Activated T-helper 17 cell treated with anti-CD3 and anti-CD28 coated beads, Interleukin-2, amount 50 U/mL, for 72 hours (primary cell): ENCODE results near the gene ZFPM1. TPM values are rescaled to one million over a fixed set of nuclear protein-coding genes. Genes with fewer than 3 reads are reported as not detected.

Experiments used
- ATAC-seq: fragments of 150-1000 bp; cut with Tn5 transposase; replicated peaks from 2 replicates; pipeline ENCODE4 v1.10.0; 2021; ENCODE audit warnings: mild to moderate bottlenecking, moderate library complexity
- H3K27ac Mint-ChIP-seq: one replicate; pipeline ENCODE4 v1.8.0; 2022; ENCODE audit warnings: mixed read lengths
- H3K27me3 Mint-ChIP-seq: one replicate; pipeline ENCODE4 v1.8.0; 2022; ENCODE audit warnings: mixed read lengths
- H3K36me3 Mint-ChIP-seq: one replicate; pipeline ENCODE4 v1.8.0; 2022; ENCODE audit warnings: low read depth, mild to moderate bottlenecking, mixed read lengths
- H3K4me1 Mint-ChIP-seq: one replicate; pipeline ENCODE4 v1.8.0; 2022; ENCODE audit warnings: mixed read lengths
- H3K4me3 Mint-ChIP-seq: one replicate; pipeline ENCODE4 v1.8.0; 2022; ENCODE audit warnings: mild to moderate bottlenecking, mixed read lengths
- H3K9me3 Mint-ChIP-seq: one replicate; pipeline ENCODE4 v1.8.0; 2022; ENCODE audit warnings: mixed read lengths
- total RNA-seq, 2 donors: library from RNA; stranded (reverse); gene quantifications; one replicate each; pipeline ENCODE4 v1.2.3, GENCODE V29; 2022

Gene ZFPM1
- total RNA-seq, 2 donors from 2014 or later: 12.2 to 22.1 TPM

DNA sequence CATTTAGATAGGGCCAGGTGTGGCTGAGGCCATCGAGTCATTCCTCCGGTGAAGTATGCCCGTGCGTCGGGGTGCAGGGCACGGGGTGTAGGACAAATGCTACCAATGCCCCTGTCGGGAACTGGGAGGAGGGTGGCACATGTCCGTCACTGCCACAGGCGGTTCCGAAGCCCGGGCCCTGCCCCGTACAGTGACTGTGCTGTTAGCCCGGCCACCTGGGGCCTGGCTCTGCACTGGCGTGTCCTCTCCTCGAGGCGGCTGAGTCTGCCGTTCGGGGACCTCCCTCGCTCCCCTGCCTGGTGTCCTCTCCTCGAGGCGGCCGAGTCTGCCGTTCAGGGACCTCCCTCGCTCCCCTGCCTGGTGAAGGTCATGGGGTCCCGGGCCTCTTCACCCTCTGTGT, 7.0 kb upstream of the ZFPM1 start:
- Mint-ChIP-seq H3K27ac (no peak overlapping the region), H3K27me3 (no peaks in the 10 kb centered on the region), H3K36me3 (no peaks in the 10 kb centered on the region), H3K4me3 (no peak overlapping the region), H3K9me3 (no peaks in the 10 kb centered on the region), H3K4me1 (no peaks in the 10 kb centered on the region)
- ATAC-seq: no peak

DNA sequence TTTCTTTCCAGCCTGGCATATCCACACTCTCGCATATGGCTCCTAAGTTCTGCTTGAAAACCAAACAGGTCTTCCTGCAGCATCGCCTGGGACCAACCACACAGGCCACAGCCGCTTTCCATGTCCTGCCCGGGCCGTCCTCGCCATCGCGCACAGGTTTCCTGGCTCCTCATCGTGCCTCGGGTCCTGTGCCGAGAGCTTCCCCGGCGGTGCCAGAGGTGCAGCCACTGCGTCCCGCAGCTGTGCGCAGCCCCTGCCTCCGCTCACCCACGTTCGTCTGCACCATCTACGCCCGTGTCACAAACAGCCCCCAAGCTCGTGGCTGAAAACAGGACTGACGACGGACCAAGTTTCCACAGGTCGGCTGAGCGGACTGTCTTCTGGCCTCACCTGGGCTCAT, 6.3 kb upstream of the ZFPM1 start:
- H3K9me3 Mint-ChIP-seq: no peaks in the 10 kb centered on the region
- H3K4me1 Mint-ChIP-seq: no peaks in the 10 kb centered on the region
- no peak overlapping the region for H3K27ac Mint-ChIP-seq
- no peak for ATAC-seq
- no peak overlapping the region for H3K4me3 Mint-ChIP-seq
- no peaks in the 10 kb centered on the region for H3K36me3 Mint-ChIP-seq
- no peaks in the 10 kb centered on the region for H3K27me3 Mint-ChIP-seq

DNA sequence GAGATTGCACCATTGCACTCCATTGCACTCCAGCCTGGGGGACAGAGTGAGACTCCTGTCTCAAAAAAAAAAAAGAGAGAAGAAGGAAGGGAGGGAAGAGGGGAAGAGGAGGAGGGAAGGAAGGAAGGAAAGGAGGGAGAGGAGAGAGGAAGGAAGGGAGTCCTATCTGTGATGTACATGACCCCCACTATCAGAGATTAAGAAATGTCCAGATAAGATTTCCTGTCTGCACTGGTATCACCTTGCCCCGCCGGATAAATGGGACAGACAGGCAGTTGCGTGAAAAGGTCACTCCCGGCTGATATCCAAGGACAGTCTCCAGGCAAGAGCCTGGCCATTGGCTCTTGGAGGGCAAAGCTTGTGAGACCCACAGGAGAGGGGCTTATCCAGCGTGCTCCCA, 5.2 kb upstream of the ZFPM1 start:
- Mint-ChIP-seq H3K9me3 (no peaks in the 10 kb centered on the region), H3K4me1 (no peaks in the 10 kb centered on the region), H3K36me3 (no peaks in the 10 kb centered on the region), H3K27me3 (no peaks in the 10 kb centered on the region), H3K4me3 (no peak overlapping the region), H3K27ac (no peak overlapping the region)
- ATAC-seq: no peak

DNA sequence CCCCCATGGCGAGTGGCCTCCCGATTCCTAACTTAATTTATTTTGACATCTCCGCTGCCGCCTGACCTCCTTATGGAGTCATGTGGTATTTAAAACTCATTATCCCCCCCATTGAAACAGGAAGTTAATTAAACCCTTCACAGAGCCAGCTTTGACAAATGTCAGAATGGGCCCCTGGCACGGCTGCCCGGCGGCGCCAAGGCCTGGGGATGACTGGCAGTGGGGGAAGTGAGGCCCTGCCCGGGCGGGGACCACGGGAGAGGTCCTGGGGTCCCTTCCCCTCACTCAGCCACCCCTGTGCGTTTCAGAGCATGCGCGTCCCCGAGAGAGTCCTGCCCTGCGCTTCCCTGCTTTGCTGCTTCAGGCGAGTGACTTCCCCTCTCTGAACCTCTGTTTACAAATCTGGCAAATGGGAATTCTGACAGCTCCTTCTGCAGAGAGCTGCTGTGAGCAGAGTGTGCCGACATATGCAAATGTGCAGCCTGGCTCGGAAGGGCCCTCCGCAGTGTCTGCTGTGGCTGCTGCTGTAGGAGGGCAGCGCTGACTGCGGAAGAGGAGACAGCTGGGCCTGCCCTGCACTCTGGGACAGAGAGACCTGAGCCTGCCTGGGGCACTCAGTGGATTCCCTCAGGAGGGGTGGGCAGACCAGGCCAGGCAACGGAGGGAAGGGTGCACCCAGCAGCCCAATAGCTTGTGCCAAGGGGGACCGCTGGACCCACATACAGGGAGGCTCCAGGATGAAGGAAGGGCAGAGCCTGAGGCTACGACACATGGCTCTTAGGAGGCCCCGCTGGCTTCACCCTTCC, 4.4 kb upstream of the ZFPM1 start:
- H3K27me3 Mint-ChIP-seq: no peaks in the 10 kb centered on the region
- no peaks in the 10 kb centered on the region for H3K9me3 Mint-ChIP-seq
- H3K4me1 Mint-ChIP-seq: no peaks in the 10 kb centered on the region
- no peak for ATAC-seq
- no peak overlapping the region for H3K27ac Mint-ChIP-seq
- no peaks in the 10 kb centered on the region for H3K36me3 Mint-ChIP-seq
- H3K4me3 Mint-ChIP-seq: no peak overlapping the region

DNA sequence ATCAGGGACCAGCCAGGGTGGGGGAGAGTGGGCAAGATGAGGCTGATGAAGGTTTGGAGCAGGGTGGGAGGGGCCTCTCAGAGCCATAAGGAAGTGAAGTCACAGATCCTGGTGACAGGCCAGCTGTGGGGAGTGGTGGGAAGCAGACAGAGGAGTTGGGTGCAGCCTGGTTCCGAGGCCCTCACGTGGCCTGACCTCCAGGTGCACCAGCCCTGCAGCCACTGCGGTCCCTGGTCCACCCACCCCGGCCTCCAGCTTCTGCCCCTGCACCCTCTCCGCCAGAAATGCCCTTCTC, 3.9 kb upstream of the ZFPM1 start:
- ATAC-seq: no peak
- Mint-ChIP-seq H3K36me3 (no peaks in the 10 kb centered on the region), H3K27ac (no peak overlapping the region), H3K27me3 (no peaks in the 10 kb centered on the region), H3K4me1 (no peaks in the 10 kb centered on the region), H3K4me3 (no peak overlapping the region), H3K9me3 (no peaks in the 10 kb centered on the region)

DNA sequence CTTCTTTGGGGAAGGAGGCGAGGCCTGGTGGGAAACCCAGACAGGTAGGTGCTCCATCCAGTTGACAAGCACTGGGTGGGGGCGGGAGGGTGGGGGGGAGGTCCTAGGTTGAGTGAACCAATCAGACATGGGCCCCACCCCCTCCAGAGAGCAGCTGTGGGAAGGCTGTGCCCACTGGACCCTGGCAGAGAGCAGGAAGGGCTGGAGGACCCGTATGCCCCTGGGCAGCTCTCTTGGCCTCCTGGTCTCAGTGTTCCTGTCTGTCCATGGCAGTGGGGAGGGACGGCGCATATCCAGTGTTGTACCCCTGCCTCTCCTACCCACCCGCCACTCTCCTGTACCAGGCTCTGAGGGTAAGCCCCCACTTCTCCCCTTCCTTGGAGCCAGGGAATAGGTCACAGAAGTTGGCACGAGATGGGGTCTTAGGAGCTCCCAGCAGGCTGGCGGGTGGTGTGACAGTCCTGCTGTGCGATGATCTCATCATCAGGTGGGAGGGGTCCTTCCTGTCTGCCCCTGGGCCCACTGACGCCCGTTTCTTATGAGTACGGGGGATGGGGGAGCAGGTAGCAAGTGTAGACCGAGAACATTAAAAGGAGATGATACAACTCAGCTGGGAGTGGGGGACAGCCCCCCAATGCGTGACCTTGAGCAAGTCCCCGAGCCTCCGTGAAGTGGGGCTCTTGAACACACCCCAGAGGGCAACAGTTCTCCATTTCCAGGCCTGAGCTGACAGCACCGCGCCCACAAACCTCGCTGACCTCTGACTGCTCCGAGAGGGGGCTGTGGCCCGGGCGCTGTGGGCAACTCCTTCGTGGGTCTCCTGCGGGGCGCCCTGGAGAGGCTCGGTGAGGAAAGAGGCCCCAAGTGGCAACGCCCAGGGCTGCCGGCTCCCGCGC, 1.2 kb upstream of the ZFPM1 start:
- peaks cover 16% of the 10 kb centered on the region for H3K36me3 Mint-ChIP-seq
- no peaks in the 10 kb centered on the region for H3K9me3 Mint-ChIP-seq
- peak overlapping the region; percentile 75 for H3K27ac Mint-ChIP-seq
- ATAC-seq: no peak
- H3K27me3 Mint-ChIP-seq: no peaks in the 10 kb centered on the region
- peaks cover 5% of the 10 kb centered on the region for H3K4me1 Mint-ChIP-seq
- peak overlapping the region; percentile 76 for H3K4me3 Mint-ChIP-seq

DNA sequence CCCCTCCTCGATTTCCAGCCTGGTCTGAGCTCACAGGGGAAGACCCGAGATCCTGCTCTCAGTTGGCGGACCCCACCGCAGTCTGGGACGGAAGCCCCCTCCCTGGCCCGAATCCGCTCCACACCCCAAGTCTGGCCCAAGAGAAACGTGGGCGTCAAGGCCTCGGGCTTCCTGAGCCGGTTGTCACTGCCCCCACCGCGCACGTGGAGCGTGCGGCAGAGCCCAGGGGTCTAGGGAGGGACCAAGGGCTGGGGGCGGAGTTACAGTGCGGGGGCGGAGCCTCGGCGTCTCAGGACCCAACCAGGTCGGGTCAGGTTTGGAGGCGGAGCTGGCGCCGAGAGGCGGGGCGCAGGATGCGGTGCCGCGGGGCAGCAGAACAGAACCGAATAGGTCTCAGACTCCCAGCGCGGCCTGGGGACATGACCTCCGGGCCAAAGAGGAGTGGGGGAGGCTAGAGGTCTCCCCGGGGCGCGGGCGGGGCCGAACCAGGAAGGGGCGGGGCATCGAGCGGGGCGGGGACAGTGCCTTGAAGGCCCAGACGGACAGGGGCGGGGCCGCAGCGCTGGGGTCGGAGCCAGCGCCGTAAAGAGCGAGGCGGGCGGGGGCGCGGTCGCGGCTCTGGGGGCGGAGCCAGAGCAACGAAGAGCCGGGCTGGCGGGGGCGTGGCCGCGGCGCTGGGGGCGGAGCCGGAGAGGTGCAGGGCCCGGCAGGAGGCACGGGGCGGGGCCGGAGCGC, 431 bp upstream of the ZFPM1 start:
- Mint-ChIP-seq H3K27ac (peak overlapping the region; percentile 75), H3K4me3 (peak overlapping the region; percentile 76), H3K9me3 (no peaks in the 10 kb centered on the region), H3K36me3 (peaks cover 16% of the 10 kb centered on the region), H3K27me3 (no peaks in the 10 kb centered on the region), H3K4me1 (peaks cover 5% of the 10 kb centered on the region)
- peak; percentile 68 for ATAC-seq

DNA sequence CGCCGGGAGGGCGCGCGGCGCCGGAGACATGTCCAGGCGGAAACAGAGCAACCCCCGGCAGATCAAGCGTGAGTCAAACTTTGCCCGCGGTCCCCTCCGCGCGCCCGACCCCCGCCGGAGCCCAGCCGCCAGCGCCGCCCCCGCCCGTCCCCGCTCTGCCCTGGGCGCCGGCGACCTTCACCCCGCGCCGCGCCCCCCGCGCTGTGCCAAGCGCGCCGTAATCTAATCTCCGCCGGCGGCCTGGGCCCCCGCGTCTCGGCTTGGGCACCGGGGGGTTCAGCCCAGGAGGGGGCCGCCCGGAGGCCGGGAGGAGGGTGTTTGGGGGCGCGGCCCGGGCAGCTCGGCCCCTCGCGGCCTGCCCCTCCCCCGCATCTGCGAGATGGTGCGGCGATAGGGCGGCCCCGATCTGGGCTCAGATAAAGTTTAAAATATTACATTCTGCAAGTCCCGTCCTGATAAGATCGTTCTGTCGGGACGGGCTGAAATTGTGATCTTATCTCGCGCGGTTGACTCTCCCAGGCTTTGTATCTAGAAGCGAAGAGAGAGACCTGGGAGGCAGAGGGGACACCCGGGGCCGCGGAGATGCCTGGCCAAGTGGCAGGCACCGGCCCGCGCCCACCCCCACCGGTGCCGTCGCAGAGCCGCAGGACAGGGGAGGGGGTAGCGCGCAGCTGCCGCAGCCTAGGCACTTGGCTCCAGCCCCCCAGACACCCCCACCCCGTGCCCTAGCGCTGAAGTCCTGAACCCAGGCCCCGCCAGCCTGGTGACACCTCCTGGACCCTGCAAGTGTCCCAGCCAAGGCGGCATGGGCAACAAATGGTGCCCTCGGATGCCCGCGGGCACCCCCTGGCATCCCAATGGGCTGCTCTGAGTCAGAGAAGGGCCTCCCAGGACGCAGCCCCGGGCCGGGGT, 787 bp downstream of the ZFPM1 start:
- ATAC-seq: no peak
- Mint-ChIP-seq H3K36me3 (peaks cover 16% of the 10 kb centered on the region), H3K4me1 (peaks cover 5% of the 10 kb centered on the region), H3K4me3 (peak overlapping the region; percentile 89), H3K9me3 (no peaks in the 10 kb centered on the region), H3K27ac (peak overlapping the region; percentile 83), H3K27me3 (no peaks in the 10 kb centered on the region)

DNA sequence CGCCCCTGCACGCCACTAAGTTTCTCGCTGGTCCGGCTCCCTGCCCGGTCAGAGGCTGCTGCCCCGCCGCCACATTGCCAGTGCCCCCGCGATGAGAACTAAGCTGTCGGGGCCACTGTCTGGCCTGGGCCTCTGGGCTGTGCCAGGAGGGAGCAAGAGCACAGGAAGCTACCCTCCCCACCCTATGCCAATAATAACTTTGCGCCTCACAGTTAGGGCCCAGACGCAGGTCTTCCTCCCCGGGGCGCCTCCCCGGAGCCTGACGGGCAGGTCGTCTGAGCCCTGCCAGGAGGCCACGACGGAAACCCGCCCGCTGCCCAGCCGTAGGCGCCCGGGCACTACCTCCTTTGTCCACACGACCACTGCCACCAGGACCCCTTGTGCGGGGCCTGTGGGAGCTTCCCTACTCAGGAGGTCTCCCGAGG, 1.5 kb downstream of the ZFPM1 start:
- H3K36me3 Mint-ChIP-seq: peaks cover 16% of the 10 kb centered on the region
- H3K9me3 Mint-ChIP-seq: no peaks in the 10 kb centered on the region
- peak overlapping the region; percentile 83 for H3K27ac Mint-ChIP-seq
- H3K27me3 Mint-ChIP-seq: no peaks in the 10 kb centered on the region
- H3K4me3 Mint-ChIP-seq: peak overlapping the region; percentile 89
- no peak for ATAC-seq
- peaks cover 5% of the 10 kb centered on the region for H3K4me1 Mint-ChIP-seq

DNA sequence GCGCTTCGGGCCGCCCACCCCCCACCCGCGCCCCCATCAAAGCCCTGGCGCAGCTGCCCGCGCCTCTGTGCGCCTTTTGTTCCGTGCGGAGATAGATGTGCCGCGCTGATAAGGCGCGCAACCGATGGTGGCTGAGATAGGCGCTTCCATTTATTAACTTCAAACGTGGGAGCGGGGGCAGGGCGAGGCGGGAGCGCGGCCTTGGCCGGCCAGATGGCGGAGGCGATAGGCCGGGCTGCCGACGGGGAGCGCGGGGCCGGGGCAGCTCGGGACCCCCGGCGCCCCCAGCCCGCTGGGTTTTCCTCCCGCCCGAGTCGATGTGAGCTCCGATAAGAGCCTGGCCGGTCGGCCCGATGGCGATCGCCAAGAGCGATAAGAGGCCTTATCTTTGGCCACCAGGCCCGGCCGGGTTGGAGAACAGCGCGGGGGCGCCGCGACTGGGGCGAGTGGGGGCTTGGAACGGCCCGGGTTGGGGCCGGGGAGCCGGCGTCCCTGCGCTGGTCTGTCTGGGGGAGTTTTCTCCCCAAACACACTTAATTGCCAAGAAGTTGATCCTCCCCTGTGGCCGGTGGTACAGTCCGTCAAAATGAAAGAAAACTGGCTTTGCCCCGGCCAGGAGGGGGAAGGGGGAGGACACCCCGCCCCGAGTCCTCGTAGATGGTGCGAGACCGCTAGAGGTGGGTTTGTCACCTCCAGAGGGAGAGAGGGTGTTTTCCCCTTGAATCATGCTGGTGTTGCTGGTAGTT, 2.7 kb downstream of the ZFPM1 start:
- Mint-ChIP-seq H3K27me3 (no peaks in the 10 kb centered on the region), H3K36me3 (peaks cover 16% of the 10 kb centered on the region), H3K27ac (peak overlapping the region; percentile 93), H3K4me1 (peaks cover 5% of the 10 kb centered on the region), H3K4me3 (peak overlapping the region; percentile 89), H3K9me3 (no peaks in the 10 kb centered on the region)
- peak; percentile 65 for ATAC-seq

DNA sequence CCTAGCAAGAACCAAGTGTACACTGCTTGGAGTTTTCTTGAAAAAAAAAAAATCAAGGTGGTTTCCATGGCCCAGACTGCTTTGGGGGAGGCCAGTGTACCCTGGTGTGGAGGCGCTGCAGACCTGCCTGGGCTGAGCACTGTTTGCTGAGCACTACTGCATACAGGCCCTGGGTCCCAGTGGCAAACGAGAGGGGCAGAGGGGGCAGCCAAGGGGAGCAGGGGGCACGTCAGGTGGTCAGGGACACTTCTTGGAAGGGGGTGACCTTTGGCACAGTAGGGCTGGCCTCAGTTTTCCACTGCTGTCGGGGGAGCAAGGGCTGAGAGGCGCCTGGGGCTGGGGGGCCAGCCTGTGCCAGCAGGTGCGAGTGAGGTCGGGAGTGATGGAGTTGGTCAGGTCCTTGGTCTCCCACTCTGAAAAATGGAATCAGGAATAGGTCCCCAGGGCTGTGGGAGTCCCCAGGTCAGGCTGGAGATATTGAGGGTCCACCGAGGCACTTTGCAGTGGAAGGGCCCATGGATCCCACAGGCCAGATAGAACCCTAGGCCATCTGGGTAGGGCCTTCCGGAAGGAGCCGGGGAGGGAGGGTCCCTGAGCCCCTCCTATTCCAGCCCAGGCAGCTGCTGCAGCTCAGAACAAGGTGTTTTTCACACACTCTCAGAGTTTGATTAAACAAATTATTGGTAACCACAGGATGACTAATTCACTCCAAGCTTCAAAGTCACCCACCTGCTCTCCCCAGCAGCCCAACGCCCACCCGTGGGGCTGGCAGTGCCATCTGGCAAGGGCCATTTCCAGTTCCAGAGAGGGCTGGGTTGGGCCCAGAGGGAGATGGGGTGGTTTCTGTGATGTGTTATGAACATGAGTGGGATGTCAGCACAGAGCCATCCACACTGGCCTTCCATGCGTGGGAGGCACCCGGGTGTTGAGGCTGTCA, 3.5 kb downstream of the ZFPM1 start:
- ATAC-seq: peak; percentile 18
- H3K4me1 Mint-ChIP-seq: peaks cover 5% of the 10 kb centered on the region
- peak overlapping the region; percentile 89 for H3K4me3 Mint-ChIP-seq
- peak overlapping the region; percentile 93 for H3K27ac Mint-ChIP-seq
- peaks cover 16% of the 10 kb centered on the region for H3K36me3 Mint-ChIP-seq
- no peaks in the 10 kb centered on the region for H3K27me3 Mint-ChIP-seq
- no peaks in the 10 kb centered on the region for H3K9me3 Mint-ChIP-seq

DNA sequence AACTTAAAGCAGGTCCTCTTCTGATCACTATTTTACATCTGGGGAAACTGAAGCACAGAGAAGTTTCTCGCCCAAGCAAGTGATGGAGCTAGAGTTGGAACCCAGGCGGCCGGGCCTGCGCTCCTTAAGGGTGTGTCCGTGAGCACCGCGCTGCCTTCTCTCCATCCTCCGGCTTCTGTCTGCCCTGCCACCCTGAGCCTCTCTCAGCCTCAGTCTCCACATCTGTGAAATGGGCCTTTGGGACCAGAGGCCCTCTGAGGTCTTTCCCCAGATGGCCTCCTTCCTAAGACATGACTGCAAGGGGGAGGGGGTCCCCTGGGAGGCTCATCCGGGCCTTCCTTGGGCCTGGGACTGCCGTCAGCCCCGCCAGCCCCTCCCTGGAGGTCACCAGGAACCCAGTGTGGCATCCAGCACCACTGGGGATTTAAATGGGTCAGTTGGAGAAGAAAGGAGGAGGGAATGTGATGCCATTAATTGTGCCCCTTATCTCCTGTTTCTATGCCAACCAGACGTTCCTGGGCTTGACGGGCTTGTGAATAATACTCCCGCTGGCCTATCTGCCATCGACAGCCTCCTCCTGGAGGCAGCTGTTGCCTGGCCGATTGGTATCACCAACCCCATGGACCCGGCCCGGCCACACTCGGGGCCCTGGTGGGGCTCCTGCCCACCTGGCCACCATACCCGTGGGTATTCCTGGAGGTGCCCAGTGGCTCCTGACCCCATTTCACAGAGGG, 5.1 kb downstream of the ZFPM1 start:
- Mint-ChIP-seq H3K9me3 (no peaks in the 10 kb centered on the region), H3K4me3 (no peak overlapping the region), H3K4me1 (peaks cover 5% of the 10 kb centered on the region), H3K27me3 (no peaks in the 10 kb centered on the region), H3K36me3 (peaks cover 16% of the 10 kb centered on the region), H3K27ac (no peak overlapping the region)
- ATAC-seq: no peak
